HEK293 (cell line): ENCODE results near the gene KCNJ11.

Source experiments
- ZFHX2 ChIP-seq: fragments of 450-650 bp; formaldehyde crosslinking; conservative IDR thresholded peaks from 2 replicates; pipeline ENCODE4 v1.5.1; 2016; ENCODE audit warnings: missing biosample characterization, missing genetic modification characterization
- ZNF202 ChIP-seq: fragments of 450-650 bp; formaldehyde crosslinking; IDR thresholded peaks from 2 replicates; pipeline ENCODE4 v1.5.1; 2016; ENCODE audit warnings: missing biosample characterization, missing genetic modification characterization, borderline replicate concordance
- ZNF292 ChIP-seq: fragments of 450-650 bp; formaldehyde crosslinking; IDR thresholded peaks from 2 replicates; pipeline ENCODE4 v1.5.1; 2016; ENCODE audit warnings: low read depth, missing biosample characterization, missing genetic modification characterization, borderline replicate concordance
- ZNF362 ChIP-seq: fragments of 450-650 bp; formaldehyde crosslinking; IDR thresholded peaks from 2 replicates; pipeline ENCODE4 v1.5.1; 2016; ENCODE audit warnings: missing biosample characterization, missing genetic modification characterization
- ZNF561 ChIP-seq: fragments of 450-650 bp; IDR thresholded peaks from 2 replicates; pipeline ENCODE4 v1.5.1; 2018; ENCODE audit warnings: missing biosample characterization, missing genetic modification characterization, borderline replicate concordance
- TF ChIP-seq, protein P1 (sequence below): fragments of 450-650 bp; formaldehyde crosslinking; IDR thresholded peaks from 2 replicates; pipeline ENCODE4 v1.5.1; 2016; ENCODE audit warnings: missing biosample characterization, missing genetic modification characterization

DNA sequence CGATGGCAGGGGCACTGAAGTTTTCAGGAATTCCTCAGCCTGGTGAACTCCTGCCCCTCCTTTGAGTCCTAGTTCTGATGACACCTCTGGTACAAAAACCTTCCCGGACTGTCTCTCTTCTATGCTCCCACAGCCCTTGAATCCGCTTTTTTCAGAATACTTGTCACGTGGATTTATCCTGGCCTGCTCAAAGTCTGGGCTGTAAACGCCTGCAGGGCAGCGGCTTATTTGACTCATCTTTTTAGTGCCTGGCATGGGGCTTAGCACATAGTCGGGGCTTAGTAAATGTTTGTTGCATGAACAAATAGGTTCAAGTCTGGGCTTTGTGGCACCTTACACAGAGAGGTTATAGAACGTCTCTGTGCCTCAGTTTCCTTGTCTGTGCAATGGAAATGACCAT is 13.4 kb upstream of the KCNJ11 start:
- TF ChIP-seq ZFHX2 (tag by site-specific recombination) = no peak
- TF ChIP-seq, protein P1, sequence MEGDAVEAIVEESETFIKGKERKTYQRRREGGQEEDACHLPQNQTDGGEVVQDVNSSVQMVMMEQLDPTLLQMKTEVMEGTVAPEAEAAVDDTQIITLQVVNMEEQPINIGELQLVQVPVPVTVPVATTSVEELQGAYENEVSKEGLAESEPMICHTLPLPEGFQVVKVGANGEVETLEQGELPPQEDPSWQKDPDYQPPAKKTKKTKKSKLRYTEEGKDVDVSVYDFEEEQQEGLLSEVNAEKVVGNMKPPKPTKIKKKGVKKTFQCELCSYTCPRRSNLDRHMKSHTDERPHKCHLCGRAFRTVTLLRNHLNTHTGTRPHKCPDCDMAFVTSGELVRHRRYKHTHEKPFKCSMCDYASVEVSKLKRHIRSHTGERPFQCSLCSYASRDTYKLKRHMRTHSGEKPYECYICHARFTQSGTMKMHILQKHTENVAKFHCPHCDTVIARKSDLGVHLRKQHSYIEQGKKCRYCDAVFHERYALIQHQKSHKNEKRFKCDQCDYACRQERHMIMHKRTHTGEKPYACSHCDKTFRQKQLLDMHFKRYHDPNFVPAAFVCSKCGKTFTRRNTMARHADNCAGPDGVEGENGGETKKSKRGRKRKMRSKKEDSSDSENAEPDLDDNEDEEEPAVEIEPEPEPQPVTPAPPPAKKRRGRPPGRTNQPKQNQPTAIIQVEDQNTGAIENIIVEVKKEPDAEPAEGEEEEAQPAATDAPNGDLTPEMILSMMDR (tag by site-specific recombination) = no peak
- no peak for TF ChIP-seq ZNF202 (tag by site-specific recombination)
- no peak for TF ChIP-seq ZNF292 (tag by site-specific recombination)
- no peak for TF ChIP-seq ZNF362 (tag by site-specific recombination)
- TF ChIP-seq ZNF561 (tag by site-specific recombination) = no peak
